ENCODE results near the gene MCEMP1.

DNA sequence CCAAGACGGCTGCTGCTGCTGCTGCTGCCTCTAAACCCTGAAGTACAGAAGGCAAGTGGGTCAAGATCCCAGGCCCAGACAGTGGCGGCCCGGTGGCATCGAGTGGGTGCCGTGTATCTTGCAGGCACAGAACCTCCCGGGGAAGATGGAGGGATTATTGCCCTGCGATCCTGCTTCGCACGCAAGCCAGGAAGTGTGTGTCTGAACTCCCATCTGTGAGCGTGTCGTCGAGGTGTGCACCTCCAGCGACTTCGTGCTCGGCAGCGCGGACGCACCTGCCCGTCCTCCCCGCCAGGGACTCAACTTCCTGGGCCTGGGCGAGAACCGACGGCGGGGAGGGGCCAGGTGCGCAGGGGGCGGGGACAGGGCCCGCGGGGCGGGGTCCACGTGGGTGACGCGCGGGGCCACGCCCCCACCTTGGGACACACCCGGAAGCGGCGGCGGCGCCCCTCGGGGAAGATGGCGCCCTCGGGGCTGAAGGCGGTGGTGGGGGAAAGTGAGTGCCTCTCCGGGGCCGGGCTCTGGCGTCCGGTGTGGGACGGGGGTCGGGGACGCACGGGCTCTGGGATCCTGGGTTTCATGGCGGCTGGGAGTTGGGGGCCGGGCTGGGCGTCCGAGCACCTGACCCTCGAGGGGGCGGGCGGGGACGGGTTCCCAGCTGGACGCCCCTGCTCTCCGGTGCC lies 40.1 kb upstream of the MCEMP1 start, which contains the start of gene STXBP2:
- TF ChIP-seq, protein P1, sequence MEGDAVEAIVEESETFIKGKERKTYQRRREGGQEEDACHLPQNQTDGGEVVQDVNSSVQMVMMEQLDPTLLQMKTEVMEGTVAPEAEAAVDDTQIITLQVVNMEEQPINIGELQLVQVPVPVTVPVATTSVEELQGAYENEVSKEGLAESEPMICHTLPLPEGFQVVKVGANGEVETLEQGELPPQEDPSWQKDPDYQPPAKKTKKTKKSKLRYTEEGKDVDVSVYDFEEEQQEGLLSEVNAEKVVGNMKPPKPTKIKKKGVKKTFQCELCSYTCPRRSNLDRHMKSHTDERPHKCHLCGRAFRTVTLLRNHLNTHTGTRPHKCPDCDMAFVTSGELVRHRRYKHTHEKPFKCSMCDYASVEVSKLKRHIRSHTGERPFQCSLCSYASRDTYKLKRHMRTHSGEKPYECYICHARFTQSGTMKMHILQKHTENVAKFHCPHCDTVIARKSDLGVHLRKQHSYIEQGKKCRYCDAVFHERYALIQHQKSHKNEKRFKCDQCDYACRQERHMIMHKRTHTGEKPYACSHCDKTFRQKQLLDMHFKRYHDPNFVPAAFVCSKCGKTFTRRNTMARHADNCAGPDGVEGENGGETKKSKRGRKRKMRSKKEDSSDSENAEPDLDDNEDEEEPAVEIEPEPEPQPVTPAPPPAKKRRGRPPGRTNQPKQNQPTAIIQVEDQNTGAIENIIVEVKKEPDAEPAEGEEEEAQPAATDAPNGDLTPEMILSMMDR (IDR thresholded peaks at IDR 0.05): no peak
- TF ChIP-seq POLR2A (IDR thresholded peaks at IDR 0.05): no peak

Measured in lower leg skin (tissue), 3 donors.